ENCODE measurements around the gene INTS11. TPM values are rescaled to one million over a fixed set of nuclear protein-coding genes. Genes with fewer than 3 reads are reported as not detected.

The INTS11 gene
- total and polyA plus RNA-seq, 2 of the 13 experiments (the other 11 are each of a cell fraction or from before 2014, with no cell fraction given), result 52.8 to 94.8 TPM

GRCh38 chr1:1334835-1335234 lies 10.4 kb upstream of the INTS11 start (continued):
- TF ChIP-seq, protein P1, sequence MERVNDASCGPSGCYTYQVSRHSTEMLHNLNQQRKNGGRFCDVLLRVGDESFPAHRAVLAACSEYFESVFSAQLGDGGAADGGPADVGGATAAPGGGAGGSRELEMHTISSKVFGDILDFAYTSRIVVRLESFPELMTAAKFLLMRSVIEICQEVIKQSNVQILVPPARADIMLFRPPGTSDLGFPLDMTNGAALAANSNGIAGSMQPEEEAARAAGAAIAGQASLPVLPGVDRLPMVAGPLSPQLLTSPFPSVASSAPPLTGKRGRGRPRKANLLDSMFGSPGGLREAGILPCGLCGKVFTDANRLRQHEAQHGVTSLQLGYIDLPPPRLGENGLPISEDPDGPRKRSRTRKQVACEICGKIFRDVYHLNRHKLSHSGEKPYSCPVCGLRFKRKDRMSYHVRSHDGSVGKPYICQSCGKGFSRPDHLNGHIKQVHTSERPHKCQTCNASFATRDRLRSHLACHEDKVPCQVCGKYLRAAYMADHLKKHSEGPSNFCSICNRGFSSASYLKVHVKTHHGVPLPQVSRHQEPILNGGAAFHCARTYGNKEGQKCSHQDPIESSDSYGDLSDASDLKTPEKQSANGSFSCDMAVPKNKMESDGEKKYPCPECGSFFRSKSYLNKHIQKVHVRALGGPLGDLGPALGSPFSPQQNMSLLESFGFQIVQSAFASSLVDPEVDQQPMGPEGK (CRISPR knock-in tag; IDR thresholded peaks at IDR 0.05), result 0 out of 2 replicates have a peak, but pooled peaks have one; percentile 24
- TF ChIP-seq, protein P2, sequence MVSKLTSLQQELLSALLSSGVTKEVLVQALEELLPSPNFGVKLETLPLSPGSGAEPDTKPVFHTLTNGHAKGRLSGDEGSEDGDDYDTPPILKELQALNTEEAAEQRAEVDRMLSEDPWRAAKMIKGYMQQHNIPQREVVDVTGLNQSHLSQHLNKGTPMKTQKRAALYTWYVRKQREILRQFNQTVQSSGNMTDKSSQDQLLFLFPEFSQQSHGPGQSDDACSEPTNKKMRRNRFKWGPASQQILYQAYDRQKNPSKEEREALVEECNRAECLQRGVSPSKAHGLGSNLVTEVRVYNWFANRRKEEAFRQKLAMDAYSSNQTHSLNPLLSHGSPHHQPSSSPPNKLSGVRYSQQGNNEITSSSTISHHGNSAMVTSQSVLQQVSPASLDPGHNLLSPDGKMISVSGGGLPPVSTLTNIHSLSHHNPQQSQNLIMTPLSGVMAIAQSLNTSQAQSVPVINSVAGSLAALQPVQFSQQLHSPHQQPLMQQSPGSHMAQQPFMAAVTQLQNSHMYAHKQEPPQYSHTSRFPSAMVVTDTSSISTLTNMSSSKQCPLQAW (CRISPR knock-in tag; IDR thresholded peaks at IDR 0.05), result no peak
- TF ChIP-seq KMT2B (CRISPR knock-in tag; IDR thresholded peaks at IDR 0.05) (no peak), HCFC1 (IDR thresholded peaks at IDR 0.05; ENCODE audit: low read depth, low read length) (no peak), POGZ (CRISPR knock-in tag; IDR thresholded peaks at IDR 0.05) (no peak), ZNF878 (CRISPR knock-in tag; IDR thresholded peaks at IDR 0.05) (no peak), WIZ (CRISPR knock-in tag; IDR thresholded peaks at IDR 0.05) (no peak; the same call in 1 of the 2 replicates), ZNF451 (CRISPR knock-in tag; IDR thresholded peaks at IDR 0.05) (0 out of 2 replicates have a peak, but pooled peaks have one; percentile 55), TEAD3 (CRISPR knock-in tag; optimal IDR thresholded peaks at IDR 0.05; ENCODE audit: borderline replicate concordance) (no peak), GATA4 (IDR thresholded peaks at IDR 0.05; ENCODE audit: borderline replicate concordance, low read depth) (no peak), GATAD2A (CRISPR knock-in tag; IDR thresholded peaks at IDR 0.05) (no peak), FOSL1 (CRISPR knock-in tag; IDR thresholded peaks at IDR 0.05; ENCODE audit: borderline replicate concordance) (no peak), BCL6 (CRISPR knock-in tag; IDR thresholded peaks at IDR 0.05) (no peak), RFXANK (CRISPR knock-in tag; IDR thresholded peaks at IDR 0.05) (no peak), ZNF367 (CRISPR knock-in tag; IDR thresholded peaks at IDR 0.05; ENCODE audit: borderline replicate concordance) (no peak; the same call in 1 of the 2 replicates), SP4 (CRISPR knock-in tag; IDR thresholded peaks at IDR 0.05) (no peak), ZFP37 (CRISPR knock-in tag; IDR thresholded peaks at IDR 0.05; ENCODE audit: borderline replicate concordance) (no peak), ELF3 (CRISPR knock-in tag; IDR thresholded peaks at IDR 0.05) (no peak), ZNF20 (CRISPR knock-in tag; IDR thresholded peaks at IDR 0.05) (0 out of 2 replicates have a peak, but pooled peaks have one; percentile 65), ZFP90 (CRISPR knock-in tag; IDR thresholded peaks at IDR 0.05; ENCODE audit: borderline replicate concordance) (peak; percentile 61; the same call in 1 of the 2 replicates), GABPB1 (CRISPR knock-in tag; IDR thresholded peaks at IDR 0.05) (peak; percentile 42; the same call in 1 of the 2 replicates)
- TF ChIP-seq, protein P3, sequence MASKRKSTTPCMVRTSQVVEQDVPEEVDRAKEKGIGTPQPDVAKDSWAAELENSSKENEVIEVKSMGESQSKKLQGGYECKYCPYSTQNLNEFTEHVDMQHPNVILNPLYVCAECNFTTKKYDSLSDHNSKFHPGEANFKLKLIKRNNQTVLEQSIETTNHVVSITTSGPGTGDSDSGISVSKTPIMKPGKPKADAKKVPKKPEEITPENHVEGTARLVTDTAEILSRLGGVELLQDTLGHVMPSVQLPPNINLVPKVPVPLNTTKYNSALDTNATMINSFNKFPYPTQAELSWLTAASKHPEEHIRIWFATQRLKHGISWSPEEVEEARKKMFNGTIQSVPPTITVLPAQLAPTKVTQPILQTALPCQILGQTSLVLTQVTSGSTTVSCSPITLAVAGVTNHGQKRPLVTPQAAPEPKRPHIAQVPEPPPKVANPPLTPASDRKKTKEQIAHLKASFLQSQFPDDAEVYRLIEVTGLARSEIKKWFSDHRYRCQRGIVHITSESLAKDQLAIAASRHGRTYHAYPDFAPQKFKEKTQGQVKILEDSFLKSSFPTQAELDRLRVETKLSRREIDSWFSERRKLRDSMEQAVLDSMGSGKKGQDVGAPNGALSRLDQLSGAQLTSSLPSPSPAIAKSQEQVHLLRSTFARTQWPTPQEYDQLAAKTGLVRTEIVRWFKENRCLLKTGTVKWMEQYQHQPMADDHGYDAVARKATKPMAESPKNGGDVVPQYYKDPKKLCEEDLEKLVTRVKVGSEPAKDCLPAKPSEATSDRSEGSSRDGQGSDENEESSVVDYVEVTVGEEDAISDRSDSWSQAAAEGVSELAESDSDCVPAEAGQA (IDR thresholded peaks at IDR 0.05; ENCODE audit: low read depth), result no peak
- TF ChIP-seq, protein P3 (CRISPR knock-in tag; IDR thresholded peaks at IDR 0.05; ENCODE audit: borderline replicate concordance), result 0 out of 2 replicates have a peak, but pooled peaks have one; percentile 50
